GM23248 (cell line): ENCODE data around the gene CD33. TPM values are rescaled to one million over a fixed set of nuclear protein-coding genes. Genes with fewer than 3 reads are reported as not detected.

ENCODE experiments used
- DNase-seq: peaks from one replicate; pipeline ENCODE4 v3.0.0-alpha.2; 2015
- H2AFZ ChIP-seq: fragments of 200-600 bp; sonication (generic); 2 replicates; pipeline ENCODE4 v1.6.1; 2016; ENCODE audit warnings: antibody characterized with exemption
- H3F3A ChIP-seq: fragments of 200-600 bp; sonication (generic); 2 replicates; pipeline ENCODE4 v1.6.1; 2016; ENCODE audit warnings: mild to moderate bottlenecking, antibody characterized with exemption, mixed run types; ENCODE audit not compliant: insufficient read depth
- H3K27ac ChIP-seq: fragments of 200-600 bp; sonication (generic); 2 replicates; pipeline ENCODE4 v1.5.1; 2016; ENCODE audit warnings: mild to moderate bottlenecking
- H3K27me3 ChIP-seq: fragments of 200-600 bp; sonication (generic); replicated peaks from 2 replicates; pipeline ENCODE4 v1.6.1; 2016; ENCODE audit warnings: mild to moderate bottlenecking; ENCODE audit not compliant: insufficient read depth
- H3K36me3 ChIP-seq: fragments of 200-600 bp; sonication (generic); 2 replicates; pipeline ENCODE4 v1.6.1; 2016; ENCODE audit warnings: low read depth, mild to moderate bottlenecking
- H3K4me1 ChIP-seq: fragments of 200-600 bp; sonication (generic); 2 replicates; pipeline ENCODE4 v1.6.1; 2016; ENCODE audit warnings: mild to moderate bottlenecking; ENCODE audit not compliant: insufficient read depth
- H3K4me2 ChIP-seq: fragments of 200-600 bp; sonication (generic); one replicate; pipeline ENCODE4 v1.6.1; 2016; ENCODE audit warnings: mild to moderate bottlenecking; ENCODE audit not compliant: unreplicated experiment
- H3K4me3 ChIP-seq: fragments of 200-600 bp; sonication (generic); 2 replicates; pipeline ENCODE4 v1.5.1; 2016; ENCODE audit warnings: mild to moderate bottlenecking
- H3K79me2 ChIP-seq: fragments of 200-600 bp; sonication (generic); 2 replicates; pipeline ENCODE4 v1.6.1; 2016; ENCODE audit warnings: mild to moderate bottlenecking; ENCODE audit not compliant: insufficient read depth
- H3K9ac ChIP-seq: fragments of 200-600 bp; sonication (generic); 2 replicates; pipeline ENCODE4 v1.6.1; 2016; ENCODE audit warnings: mild to moderate bottlenecking
- H3K9me2 ChIP-seq: fragments of 200-600 bp; sonication (generic); 2 replicates; pipeline ENCODE4 v1.6.1; 2016; ENCODE audit warnings: mixed run types, mild to moderate bottlenecking, moderate library complexity; ENCODE audit not compliant: insufficient read depth
- H3K9me3 ChIP-seq: fragments of 200-600 bp; sonication (generic); one replicate; pipeline ENCODE4 v1.6.1; 2017; ENCODE audit warnings: low read depth
- H4K20me1 ChIP-seq: fragments of 200-600 bp; sonication (generic); 2 replicates; pipeline ENCODE4 v1.6.0; 2016; ENCODE audit not compliant: insufficient read depth
- EZH2 ChIP-seq: fragments of 200-600 bp; sonication (generic); IDR thresholded peaks from 2 replicates; pipeline ENCODE4 v1.6.1; 2018; ENCODE audit warnings: antibody characterized with exemption, mild to moderate bottlenecking; ENCODE audit not compliant: insufficient read depth, poor library complexity, severe bottlenecking
- EZH2phosphoT487 ChIP-seq: fragments of 200-600 bp; sonication (generic); IDR thresholded peaks from 2 replicates; pipeline ENCODE4 v1.6.1; 2018; ENCODE audit warnings: antibody characterized with exemption, moderate library complexity, mild to moderate bottlenecking, low read depth; ENCODE audit not compliant: insufficient read depth
- WGBS, 2 experiments: methylation state at CpG; one replicate each; pipeline ENCODE4 v1.1.6; 2015 to 2017; ENCODE audit warnings: low lambda C conversion rate in 2 of 2, low coverage in 1 of 2; ENCODE audit errors: missing lambda C conversion rate in 2 of 2; 5-methylcytosine and 5-hydroxymethylcytosine counted together
- in situ Hi-C: fragments of 300-500 bp; cut with MboI; formaldehyde crosslinking; loops from 2 replicates; pipeline ENCODE4 v1.15.0; 2020
- polyA plus RNA-seq: library from polyadenylated mRNA; unstranded; fragments of >200 nt; fragmentation: Nextera tagmentation; extraction: Ambion mirVana; gene quantifications from 2 replicates; pipeline ENCODE4 v1.2.1, GENCODE V29; 2016
- total RNA-seq: library from RNA; depleted of rRNA; stranded (reverse); fragments of >200 nt; shearing (Covaris generic); gene quantifications from 2 replicates; pipeline ENCODE4 v1.2.3, GENCODE V29; 2014

The CD33 gene
- total and polyA plus RNA-seq, 2 experiments from 2014 or later: 0.30 TPM; not detected in 1

DNA sequence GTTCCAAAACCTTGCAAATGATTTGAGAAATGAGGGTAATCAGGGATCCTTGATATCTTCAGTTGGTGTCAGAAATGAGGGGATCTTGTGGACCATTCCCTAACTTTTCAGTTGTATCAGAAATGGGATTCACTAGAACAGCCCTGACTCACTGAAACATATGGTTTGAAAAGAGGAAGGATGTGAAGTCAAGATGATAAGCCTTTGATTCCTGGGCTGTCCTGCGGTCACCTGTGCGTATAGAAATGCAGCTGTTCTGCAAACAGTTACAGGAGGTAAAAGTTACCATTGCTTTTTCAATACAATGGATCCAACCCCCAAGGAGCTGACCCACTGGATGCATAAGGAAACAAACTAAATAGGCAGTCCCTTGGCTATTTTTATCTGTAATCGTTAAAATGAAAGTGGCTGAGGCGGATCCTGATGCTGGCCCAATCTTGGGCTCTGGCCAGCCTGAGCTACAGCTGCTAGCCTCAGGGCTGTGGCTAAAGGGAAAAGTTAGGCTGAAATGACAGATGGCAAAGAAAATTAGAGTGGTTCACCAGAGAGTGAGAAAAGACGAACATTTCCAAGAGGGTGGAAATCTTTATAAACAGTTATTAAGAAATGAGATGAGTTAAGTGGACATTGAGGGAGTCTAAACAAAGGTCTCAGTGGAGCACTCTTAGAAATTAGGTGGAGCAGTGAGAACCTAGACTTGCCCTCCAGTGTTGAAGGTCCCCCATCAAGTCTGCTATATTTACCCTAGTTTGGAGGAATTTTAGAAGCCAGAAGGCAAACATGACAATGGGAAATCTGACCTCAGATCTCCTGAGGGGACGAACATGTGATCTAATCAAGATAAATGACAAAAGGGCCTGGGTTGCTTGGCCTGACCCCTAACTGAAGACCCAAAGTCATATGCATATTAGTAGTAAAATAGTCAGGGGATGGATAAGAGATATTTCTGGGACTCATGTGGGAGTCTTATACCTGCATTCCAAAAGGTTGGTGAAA lies 33.6 kb downstream of the CD33 start:
- in situ Hi-C loops: no loop called here
- Histone ChIP-seq H3K4me1 (no peaks in the 10 kb centered on the region), H3K9me2 (no peaks in the 10 kb centered on the region), H3F3A (no peaks in the 10 kb centered on the region), H3K36me3 (no peaks in the 10 kb centered on the region), H3K79me2 (no peaks in the 10 kb centered on the region), H2AFZ (no peak overlapping the region), H3K9ac (no peak overlapping the region), H3K4me2 (no peak overlapping the region), H4K20me1 (no peaks in the 10 kb centered on the region), H3K4me3 (no peak overlapping the region), H3K27ac (no peak overlapping the region), H3K9me3 (no peaks in the 10 kb centered on the region), H3K27me3 (peaks cover 3% of the 10 kb centered on the region; the same call in 1 of the 2 replicates)
- TF ChIP-seq EZH2phosphoT487 (no peak), EZH2 (no peak)
- WGBS, 2 experiments: 46 to 56% methylated on average over 6 of the region's 6 CpGs
- DNase-seq: no peak

DNA sequence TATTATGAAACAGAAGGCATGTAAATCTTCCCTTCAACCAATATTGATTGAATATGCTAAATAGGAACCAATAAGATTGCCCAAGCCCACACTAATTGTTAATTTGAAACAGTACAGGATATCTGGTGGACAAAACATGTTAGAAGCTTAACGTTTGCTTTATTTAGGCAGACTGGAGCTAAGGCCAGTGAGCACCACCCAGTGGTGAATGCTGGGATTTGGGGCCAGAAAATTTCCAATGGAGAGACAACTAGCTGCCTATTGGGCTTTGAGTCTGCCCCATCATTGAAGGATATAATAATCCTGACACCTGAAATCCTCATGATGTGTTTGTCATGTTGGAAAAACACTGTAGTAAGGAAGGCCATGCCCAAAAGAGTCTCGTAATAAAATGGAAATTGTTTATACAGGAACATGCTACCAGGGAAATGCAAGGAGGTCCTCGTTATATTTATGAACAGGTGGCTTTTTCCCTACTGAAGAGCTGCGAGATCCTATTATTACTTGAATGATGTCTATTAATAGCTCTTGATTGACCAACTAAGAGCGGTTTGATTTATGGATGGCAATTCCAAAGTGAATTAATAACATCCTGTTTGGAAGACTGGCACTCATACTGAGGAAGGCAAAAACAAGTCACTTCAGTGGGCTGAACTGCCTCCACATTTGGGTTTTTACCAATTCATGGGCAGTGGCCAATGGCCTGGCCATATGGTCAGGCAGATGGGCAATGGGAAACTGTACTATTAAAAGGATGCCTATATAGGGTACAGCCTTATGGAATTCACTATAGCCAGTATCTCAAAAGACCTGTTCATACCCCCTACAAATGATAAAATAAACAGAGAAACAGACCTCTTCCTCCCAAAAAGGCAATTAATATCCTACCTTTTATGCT lies 34.7 kb downstream of the CD33 start:
- H4K20me1 ChIP-seq: no peaks in the 10 kb centered on the region
- WGBS, 2 experiments: 14 to 16% methylated on average over 5 of the region's 5 CpGs
- no peak overlapping the region for H3K27ac ChIP-seq
- H3K9me3 ChIP-seq: no peaks in the 10 kb centered on the region
- no peak overlapping the region for H3K9ac ChIP-seq
- H3K4me3 ChIP-seq: no peak overlapping the region
- H3K9me2 ChIP-seq: no peaks in the 10 kb centered on the region
- no peak overlapping the region for H2AFZ ChIP-seq
- H3K27me3 ChIP-seq: peaks cover 3% of the 10 kb centered on the region; the same call in 1 of the 2 replicates
- in situ Hi-C loops: no loop called here
- no peak for TF ChIP-seq EZH2
- TF ChIP-seq EZH2phosphoT487: no peak
- no peaks in the 10 kb centered on the region for H3K4me1 ChIP-seq
- H3K79me2 ChIP-seq: no peaks in the 10 kb centered on the region
- H3K36me3 ChIP-seq: no peaks in the 10 kb centered on the region
- DNase-seq: peak; percentile 56
- H3K4me2 ChIP-seq: no peak overlapping the region
- H3F3A ChIP-seq: no peaks in the 10 kb centered on the region

DNA sequence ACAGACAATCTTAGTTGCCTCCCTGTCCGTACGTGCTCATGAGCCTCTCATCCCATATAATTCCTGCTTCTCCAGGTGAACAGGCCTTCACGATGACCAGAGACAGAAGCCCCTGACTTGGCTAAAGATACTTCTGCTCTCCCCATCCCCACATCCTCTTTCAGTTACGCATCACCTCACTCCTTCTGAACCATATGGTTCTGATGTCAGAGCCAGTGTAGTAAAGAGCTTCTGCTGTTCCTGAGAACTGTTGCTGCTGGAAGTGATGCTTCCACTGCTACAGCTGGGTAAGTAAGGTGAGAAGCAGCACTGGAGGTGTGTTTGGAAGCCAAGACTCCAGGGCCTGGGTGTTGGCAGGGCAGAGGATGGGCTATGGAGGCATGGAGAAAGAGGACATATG lies 38.9 kb downstream of the CD33 start:
- Histone ChIP-seq H3K36me3 (no peaks in the 10 kb centered on the region), H3K79me2 (no peaks in the 10 kb centered on the region), H3F3A (no peaks in the 10 kb centered on the region), H3K27me3 (peaks cover 3% of the 10 kb centered on the region; the same call in 1 of the 2 replicates), H3K9me3 (no peaks in the 10 kb centered on the region), H3K4me3 (no peak overlapping the region), H2AFZ (no peak overlapping the region), H3K9ac (no peak overlapping the region), H3K9me2 (no peaks in the 10 kb centered on the region), H3K4me1 (no peaks in the 10 kb centered on the region), H3K4me2 (no peak overlapping the region), H3K27ac (no peak overlapping the region), H4K20me1 (no peaks in the 10 kb centered on the region)
- DNase-seq: no peak
- TF ChIP-seq EZH2phosphoT487 (no peak), EZH2 (no peak)
- in situ Hi-C loops: no loop called here
- 31 to 33% methylated on average over 4 of the region's 4 CpGs for WGBS, 2 experiments

DNA sequence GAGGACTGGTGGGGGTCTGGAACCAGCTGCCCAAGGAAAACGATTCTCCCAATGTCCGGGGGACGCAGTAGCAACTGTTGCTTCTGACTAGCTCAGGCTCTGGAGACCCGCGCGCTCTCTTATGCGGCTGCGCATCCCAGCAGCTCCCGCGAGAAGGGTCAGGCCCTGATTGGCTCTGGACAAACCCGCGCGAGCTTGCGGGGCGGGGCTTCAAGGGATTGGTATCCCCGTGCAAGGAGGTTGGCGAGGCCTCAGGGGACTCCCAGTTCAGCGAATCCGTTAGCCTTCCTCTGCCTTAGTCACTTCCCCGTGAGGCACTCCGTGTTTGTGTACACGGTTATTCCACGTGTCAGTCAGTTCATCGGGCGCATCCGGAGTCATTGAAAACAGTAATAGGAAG lies 46.2 kb downstream of the CD33 start:
- in situ Hi-C loops: no loop called here
- no peaks in the 10 kb centered on the region for H3K36me3 ChIP-seq
- H2AFZ ChIP-seq: no peak overlapping the region
- no peak for DNase-seq
- no peaks in the 10 kb centered on the region for H4K20me1 ChIP-seq
- no peaks in the 10 kb centered on the region for H3F3A ChIP-seq
- H3K9me2 ChIP-seq: no peaks in the 10 kb centered on the region
- WGBS, 2 experiments: 52 to 58% methylated on average over 26 of the region's 26 CpGs
- no peak overlapping the region for H3K27ac ChIP-seq
- no peaks in the 10 kb centered on the region for H3K79me2 ChIP-seq
- H3K9me3 ChIP-seq: no peaks in the 10 kb centered on the region
- H3K4me1 ChIP-seq: no peaks in the 10 kb centered on the region
- no peak overlapping the region for H3K4me3 ChIP-seq
- TF ChIP-seq EZH2phosphoT487 (no peak), EZH2 (no peak)
- no peak overlapping the region for H3K9ac ChIP-seq
- no peak overlapping the region for H3K4me2 ChIP-seq
- no peaks in the 10 kb centered on the region; the same call in 1 of the 2 replicates for H3K27me3 ChIP-seq
